Measurements from ENCODE around the gene ZNHIT1.
A peak's percentile ranks its signal among the peaks of the same experiment; 100 is the strongest.
"Not testable (repeated sequence)": the region's sequence is repeated elsewhere in the genome, so short reads cannot be mapped to it uniquely, and the experiment has no call there.

ZNHIT1 gene

GRCh38 chr7:101258243-101258731 lies 40.3 kb downstream of the ZNHIT1 start:
- Histone ChIP-seq H3K9ac (0 out of 22 replicates have a peak overlapping the region, but pooled peaks of 1 of the 11 experiments have one; percentile 8), H3K4me2 (peak overlapping the region in 2 of 11 experiments; percentile 10 to 12; a peak in 2 of 22 replicates), H3K4me1 (peaks cover 0 to 24% (median 6%) of the 10 kb centered on the region in 10 experiments; a peak in 15 of 20 replicates), H3K4me3 (no peak overlapping the region), H3K36me3 (no peaks in the 10 kb centered on the region), H4K20me1 (no peaks in the 10 kb centered on the region), H3K9me3 (replicated peaks in 1 of 11) (no peaks in the 10 kb centered on the region), H3K27me3 (no peaks in the 10 kb centered on the region), H3K27ac (no peak overlapping the region)
- no peak for TF ChIP-seq Cebpa-rat (IDR thresholded peaks at IDR 0.05)

GRCh38 chr7:101264102-101264706 lies 46.2 kb downstream of the ZNHIT1 start:
- not testable (repeated sequence) for H4K20me1 ChIP-seq; H3K4me3 ChIP-seq; H3K9ac ChIP-seq; H3K27me3 ChIP-seq; H3K27ac ChIP-seq; H3K9me3 ChIP-seq (replicated peaks in 1 of 11); H3K36me3 ChIP-seq
- Histone ChIP-seq H3K4me2 (peak overlapping the region; percentile 28 to 67 (median 55); a peak in 20 of 22 replicates), H3K4me1 (peaks cover 12 to 20% (median 15%) of the 10 kb centered on the region in 10 experiments)

GRCh38 chr7:101265622-101266516 lies 47.9 kb downstream of the ZNHIT1 start:
- no peaks in the 10 kb centered on the region for H3K36me3 ChIP-seq
- no peak overlapping the region for H3K27ac ChIP-seq
- peaks cover 12 to 24% (median 15%) of the 10 kb centered on the region in 10 experiments for H3K4me1 ChIP-seq
- no peak overlapping the region for H3K9ac ChIP-seq
- H3K9me3 ChIP-seq (replicated peaks in 1 of 11) = no peaks in the 10 kb centered on the region
- H3K27me3 ChIP-seq = no peaks in the 10 kb centered on the region
- no peaks in the 10 kb centered on the region; a peak in 1 of 22 replicates for H4K20me1 ChIP-seq
- no peak; a peak in 1 of 22 replicates for TF ChIP-seq Cebpa-rat (IDR thresholded peaks at IDR 0.05)
- H3K4me3 ChIP-seq = no peak overlapping the region
- H3K4me2 ChIP-seq = no peak overlapping the region

- H3K4me3 ChIP-seq = no peak overlapping the region
- H3K9ac ChIP-seq = no peak overlapping the region
- no peaks in the 10 kb centered on the region for H3K9me3 ChIP-seq (replicated peaks in 1 of 11)
- H3K4me1 ChIP-seq = peaks cover under 1 to 21% (median 1%) of the 10 kb centered on the region in 10 experiments; a peak in 15 of 20 replicates
- no peaks in the 10 kb centered on the region for H3K36me3 ChIP-seq
- no peak for TF ChIP-seq Cebpa-rat (IDR thresholded peaks at IDR 0.05)
- H4K20me1 ChIP-seq = no peaks in the 10 kb centered on the region; a peak in 1 of 22 replicates
- H3K4me2 ChIP-seq = no peak overlapping the region
- no peaks in the 10 kb centered on the region for H3K27me3 ChIP-seq
- no peak overlapping the region for H3K27ac ChIP-seq
Measured at GRCh38 chr7:101269664-101270063, 51.7 kb downstream of the ZNHIT1 start.

- peaks cover 0 to 17% (median 0%) of the 10 kb centered on the region in 10 experiments; a peak in 6 of 20 replicates for H3K4me1 ChIP-seq
- H3K36me3 ChIP-seq = no peaks in the 10 kb centered on the region
- no peaks in the 10 kb centered on the region; a peak in 1 of 22 replicates for H4K20me1 ChIP-seq
- no peak overlapping the region for H3K4me3 ChIP-seq
- no peak overlapping the region for H3K27ac ChIP-seq
- H3K9me3 ChIP-seq (replicated peaks in 1 of 11) = no peaks in the 10 kb centered on the region
- H3K4me2 ChIP-seq = peak overlapping the region in 4 of 11 experiments; percentile 20 to 74 (median 50); a peak in 6 of 22 replicates
- no peak overlapping the region for H3K9ac ChIP-seq
- H3K27me3 ChIP-seq = no peaks in the 10 kb centered on the region
- TF ChIP-seq Cebpa-rat (IDR thresholded peaks at IDR 0.05) = no peak
Measured at GRCh38 chr7:101271021-101271420, 53.1 kb downstream of the ZNHIT1 start.

- H3K4me2 ChIP-seq = no peak overlapping the region
- peaks cover 0 to 17% (median 0%) of the 10 kb centered on the region in 10 experiments; a peak in 6 of 20 replicates for H3K4me1 ChIP-seq
- no peaks in the 10 kb centered on the region for H3K9me3 ChIP-seq (replicated peaks in 1 of 11)
- no peaks in the 10 kb centered on the region for H3K27me3 ChIP-seq
- no peak overlapping the region for H3K9ac ChIP-seq
- no peak overlapping the region for H3K4me3 ChIP-seq
- H3K36me3 ChIP-seq = no peaks in the 10 kb centered on the region
- H4K20me1 ChIP-seq = no peaks in the 10 kb centered on the region; a peak in 1 of 22 replicates
- no peak for TF ChIP-seq Cebpa-rat (IDR thresholded peaks at IDR 0.05)
- no peak overlapping the region for H3K27ac ChIP-seq
Measured at GRCh38 chr7:101273206-101273605, 55.2 kb downstream of the ZNHIT1 start.
